ENCODE data around the gene BMPER.

Gene BMPER

GRCh38 chr7:33888166-33888565, 17.2 kb upstream of the BMPER start:
- no peak for DNase-seq (ENCODE audit: low read depth in 2 of 2)

GRCh38 chr7:33892945-33893344, 12.4 kb upstream of the BMPER start:
- no peak for DNase-seq (ENCODE audit: low read depth in 2 of 2)

- no peak for DNase-seq (ENCODE audit: low read depth in 2 of 2)
Observed at GRCh38 chr7:33893377-33893776, 12.0 kb upstream of the BMPER start.

- peak; percentile 38 to 39 for DNase-seq (ENCODE audit: low read depth in 2 of 2)
Observed at GRCh38 chr7:33895025-33895804, 10.1 kb upstream of the BMPER start.

- no peak for DNase-seq (ENCODE audit: low read depth in 2 of 2)
Observed at GRCh38 chr7:33900501-33900900, 4.8 kb upstream of the BMPER start.

- DNase-seq (ENCODE audit: low read depth in 2 of 2), result no peak
Observed at GRCh38 chr7:33901199-33901598, 4.1 kb upstream of the BMPER start.

- no peak for DNase-seq (ENCODE audit: low read depth in 2 of 2)
Observed at GRCh38 chr7:33901847-33902246, 3.5 kb upstream of the BMPER start.

- DNase-seq (ENCODE audit: low read depth in 2 of 2), result no peak
Observed at GRCh38 chr7:33902746-33903145, 2.6 kb upstream of the BMPER start.

GRCh38 chr7:33903791-33904680, 1.3 kb upstream of the BMPER start:
- no peak for DNase-seq (ENCODE audit: low read depth in 2 of 2)

- no peak for DNase-seq (ENCODE audit: low read depth in 2 of 2)
Observed at GRCh38 chr7:33904681-33905388, 504 bp upstream of the BMPER start.

- no peak for DNase-seq (ENCODE audit: low read depth in 2 of 2)
Observed at GRCh38 chr7:33906697-33907096, 1.4 kb downstream of the BMPER start.

GRCh38 chr7:33907625-33908024, 2.3 kb downstream of the BMPER start:
- no peak for DNase-seq (ENCODE audit: low read depth in 2 of 2)

GRCh38 chr7:33909318-33909717, 4.0 kb downstream of the BMPER start:
- no peak for DNase-seq (ENCODE audit: low read depth in 2 of 2)

GRCh38 chr7:33909755-33910154, 4.4 kb downstream of the BMPER start:
- no peak for DNase-seq (ENCODE audit: low read depth in 2 of 2)

GRCh38 chr7:33910756-33911155, 5.4 kb downstream of the BMPER start:
- no peak for DNase-seq (ENCODE audit: low read depth in 2 of 2)

GRCh38 chr7:33916357-33917081, 11.2 kb downstream of the BMPER start:
- no peak for DNase-seq (ENCODE audit: low read depth in 2 of 2)

- DNase-seq (ENCODE audit: low read depth in 2 of 2), result no peak
Observed at GRCh38 chr7:33917661-33918060, 12.3 kb downstream of the BMPER start.

- DNase-seq (ENCODE audit: low read depth in 2 of 2), result no peak
Observed at GRCh38 chr7:33918438-33919143, 13.3 kb downstream of the BMPER start.

- no peak for DNase-seq (ENCODE audit: low read depth in 2 of 2)
Observed at GRCh38 chr7:33919449-33919848, 14.1 kb downstream of the BMPER start.

GRCh38 chr7:33921216-33921938, 16.0 kb downstream of the BMPER start:
- no peak for DNase-seq (ENCODE audit: low read depth in 2 of 2)

Measured in stimulated activated CD8-positive, alpha-beta memory T cell treated with anti-CD3 and anti-CD28 coated beads, Interleukin-7, amount 100 ng/mL, for 4 hours (primary cell).